ENCODE data around the gene CYP11A1.

CYP11A1 gene

DNA sequence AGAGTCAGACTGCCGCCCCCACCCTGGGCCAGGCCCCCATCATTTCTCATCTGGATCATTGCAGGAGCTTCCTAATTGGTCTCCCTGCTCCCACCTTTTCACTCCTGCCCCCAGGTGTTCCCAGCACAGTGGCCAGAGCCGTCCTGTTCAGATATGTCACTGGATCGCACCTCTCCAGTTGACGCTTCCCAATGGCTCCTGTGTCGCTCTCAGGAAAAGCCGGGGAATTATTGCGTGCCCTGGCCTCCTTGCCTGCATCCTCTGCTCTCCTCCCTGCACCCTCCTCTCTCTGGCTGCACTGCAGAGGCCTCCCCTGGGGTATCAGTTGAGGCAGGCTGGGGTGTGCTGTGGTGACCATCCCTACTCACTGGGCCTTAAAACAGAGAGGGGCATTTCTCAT, 25.5 kb upstream of the CYP11A1 start:
- H3K4me3 ChIP-seq (ENCODE audit: low read length) = no peak overlapping the region
- no peak overlapping the region for H3K9ac ChIP-seq (ENCODE audit: low read length)
- TF ChIP-seq EZH2 (optimal IDR thresholded peaks at IDR 0.05; ENCODE audit: low read depth, low read length) = no peak
- TF ChIP-seq, protein P1, sequence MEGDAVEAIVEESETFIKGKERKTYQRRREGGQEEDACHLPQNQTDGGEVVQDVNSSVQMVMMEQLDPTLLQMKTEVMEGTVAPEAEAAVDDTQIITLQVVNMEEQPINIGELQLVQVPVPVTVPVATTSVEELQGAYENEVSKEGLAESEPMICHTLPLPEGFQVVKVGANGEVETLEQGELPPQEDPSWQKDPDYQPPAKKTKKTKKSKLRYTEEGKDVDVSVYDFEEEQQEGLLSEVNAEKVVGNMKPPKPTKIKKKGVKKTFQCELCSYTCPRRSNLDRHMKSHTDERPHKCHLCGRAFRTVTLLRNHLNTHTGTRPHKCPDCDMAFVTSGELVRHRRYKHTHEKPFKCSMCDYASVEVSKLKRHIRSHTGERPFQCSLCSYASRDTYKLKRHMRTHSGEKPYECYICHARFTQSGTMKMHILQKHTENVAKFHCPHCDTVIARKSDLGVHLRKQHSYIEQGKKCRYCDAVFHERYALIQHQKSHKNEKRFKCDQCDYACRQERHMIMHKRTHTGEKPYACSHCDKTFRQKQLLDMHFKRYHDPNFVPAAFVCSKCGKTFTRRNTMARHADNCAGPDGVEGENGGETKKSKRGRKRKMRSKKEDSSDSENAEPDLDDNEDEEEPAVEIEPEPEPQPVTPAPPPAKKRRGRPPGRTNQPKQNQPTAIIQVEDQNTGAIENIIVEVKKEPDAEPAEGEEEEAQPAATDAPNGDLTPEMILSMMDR (IDR thresholded peaks at IDR 0.05; ENCODE audit: low read length) = no peak
- no peak for TF ChIP-seq EZH2phosphoT487 (IDR thresholded peaks at IDR 0.05; ENCODE audit: low read length)
- no peaks in the 10 kb centered on the region for H3K9me2 ChIP-seq (replicated peaks; ENCODE audit: insufficient read depth, low read length)
- no peaks in the 10 kb centered on the region for H3K9me3 ChIP-seq (replicated peaks; ENCODE audit: insufficient read depth, low read length)
- H3K27ac ChIP-seq (ENCODE audit: low read length) = no peak overlapping the region
- no peak for DNase-seq
- H3K36me3 ChIP-seq (replicated peaks; ENCODE audit: insufficient read depth, low read length) = no peaks in the 10 kb centered on the region
- no peak overlapping the region for H2AFZ ChIP-seq (ENCODE audit: low read length)
- no peaks in the 10 kb centered on the region for H3F3A ChIP-seq (ENCODE audit: insufficient read depth, low read length)
- no peak overlapping the region for H3K4me2 ChIP-seq (ENCODE audit: low read depth, low read length)
- no peaks in the 10 kb centered on the region for H3K79me2 ChIP-seq (ENCODE audit: low read length)
- H3K27me3 ChIP-seq (replicated peaks; ENCODE audit: insufficient read depth, low read length) = no peaks in the 10 kb centered on the region
- peaks cover 11% of the 10 kb centered on the region for H3K4me1 ChIP-seq (ENCODE audit: low read length)
- no peaks in the 10 kb centered on the region for H4K20me1 ChIP-seq (ENCODE audit: insufficient read depth, low read length)

DNA sequence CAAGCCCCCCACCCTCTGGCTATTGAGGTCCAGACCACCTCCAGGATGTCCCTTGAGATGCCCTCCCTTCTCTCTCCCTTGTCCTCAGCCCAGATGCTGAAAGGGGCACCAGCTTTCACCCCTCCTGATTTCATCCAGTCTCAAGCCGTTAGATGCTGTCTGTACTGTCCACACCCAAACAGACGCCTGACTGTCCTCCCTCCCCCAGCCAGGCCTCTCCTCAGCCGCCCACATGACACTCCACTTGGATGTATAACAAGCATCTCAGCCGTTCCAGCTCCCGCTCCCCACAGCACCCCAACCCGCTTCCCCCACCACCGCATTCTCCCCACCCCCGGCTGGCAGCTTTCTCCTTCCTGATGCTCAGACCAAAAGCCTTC, 25.0 kb upstream of the CYP11A1 start:
- Histone ChIP-seq H3K36me3 (replicated peaks; ENCODE audit: insufficient read depth, low read length) (no peaks in the 10 kb centered on the region), H3K9me2 (replicated peaks; ENCODE audit: insufficient read depth, low read length) (no peaks in the 10 kb centered on the region), H3K9me3 (replicated peaks; ENCODE audit: insufficient read depth, low read length) (no peaks in the 10 kb centered on the region), H3K4me2 (ENCODE audit: low read depth, low read length) (no peak overlapping the region), H2AFZ (ENCODE audit: low read length) (no peak overlapping the region), H3K27me3 (replicated peaks; ENCODE audit: insufficient read depth, low read length) (no peaks in the 10 kb centered on the region), H3F3A (ENCODE audit: insufficient read depth, low read length) (no peaks in the 10 kb centered on the region), H3K4me1 (ENCODE audit: low read length) (peaks cover 6% of the 10 kb centered on the region), H3K4me3 (ENCODE audit: low read length) (no peak overlapping the region), H3K79me2 (ENCODE audit: low read length) (no peaks in the 10 kb centered on the region), H3K9ac (ENCODE audit: low read length) (no peak overlapping the region), H4K20me1 (ENCODE audit: insufficient read depth, low read length) (no peaks in the 10 kb centered on the region), H3K27ac (ENCODE audit: low read length) (no peak overlapping the region)
- DNase-seq = peak; percentile 2
- TF ChIP-seq EZH2 (optimal IDR thresholded peaks at IDR 0.05; ENCODE audit: low read depth, low read length) = no peak
- TF ChIP-seq, protein P1 (IDR thresholded peaks at IDR 0.05; ENCODE audit: low read length) = no peak
- no peak for TF ChIP-seq EZH2phosphoT487 (IDR thresholded peaks at IDR 0.05; ENCODE audit: low read length)

DNA sequence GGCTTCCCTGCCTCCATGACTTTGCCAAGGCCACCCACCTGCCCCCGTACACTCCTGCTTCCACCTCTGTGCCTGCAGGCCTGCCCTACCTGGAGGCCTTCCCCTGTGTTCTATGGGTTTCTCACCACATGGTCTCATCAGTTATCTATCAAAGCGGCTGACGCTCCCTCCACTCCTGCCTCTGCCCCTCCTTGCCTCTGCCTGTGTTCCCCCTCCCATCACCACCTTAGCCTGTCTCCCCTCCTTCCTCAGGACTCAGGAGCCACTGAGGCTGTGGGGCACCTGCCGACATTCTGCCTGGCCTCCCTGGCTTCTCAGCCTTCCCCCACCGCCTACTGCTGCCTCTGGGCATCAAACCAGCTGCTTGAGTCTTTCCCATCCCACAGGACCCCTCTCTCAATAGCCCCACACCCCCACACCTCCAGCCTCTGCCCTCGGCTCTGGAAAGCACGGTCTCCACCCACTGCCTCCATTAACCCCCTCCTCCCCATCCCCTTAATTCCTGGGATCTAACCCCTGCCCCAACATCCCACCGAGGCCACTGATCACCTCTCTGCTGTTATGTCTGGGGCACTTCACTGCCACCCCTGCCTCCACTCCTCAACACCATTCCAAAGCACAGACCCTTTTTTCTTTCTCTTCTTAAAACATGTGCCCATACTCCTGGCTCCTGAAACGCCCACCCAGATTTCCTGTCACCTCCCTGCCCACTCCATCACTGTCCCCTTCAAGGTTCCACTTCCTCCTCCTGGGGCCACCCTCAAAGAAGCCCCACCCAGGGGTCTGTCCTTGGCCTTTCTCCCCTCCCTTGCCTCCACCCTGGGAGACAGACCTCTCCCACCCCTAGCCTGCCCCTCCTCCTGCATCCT, 24.4 kb upstream of the CYP11A1 start:
- H3K9ac ChIP-seq (ENCODE audit: low read length) = no peak overlapping the region
- no peak overlapping the region for H2AFZ ChIP-seq (ENCODE audit: low read length)

More for the DNA sequence above, 24.4 kb upstream of the CYP11A1 start:
- Histone ChIP-seq H3K27ac (ENCODE audit: low read length) (no peak overlapping the region), H3K79me2 (ENCODE audit: low read length) (no peaks in the 10 kb centered on the region), H3K36me3 (replicated peaks; ENCODE audit: insufficient read depth, low read length) (no peaks in the 10 kb centered on the region), H3K4me3 (ENCODE audit: low read length) (no peak overlapping the region), H4K20me1 (ENCODE audit: insufficient read depth, low read length) (no peaks in the 10 kb centered on the region), H3F3A (ENCODE audit: insufficient read depth, low read length) (no peaks in the 10 kb centered on the region), H3K4me1 (ENCODE audit: low read length) (no peaks in the 10 kb centered on the region), H3K9me3 (replicated peaks; ENCODE audit: insufficient read depth, low read length) (no peaks in the 10 kb centered on the region), H3K9me2 (replicated peaks; ENCODE audit: insufficient read depth, low read length) (no peaks in the 10 kb centered on the region), H3K27me3 (replicated peaks; ENCODE audit: insufficient read depth, low read length) (no peaks in the 10 kb centered on the region), H3K4me2 (ENCODE audit: low read depth, low read length) (no peak overlapping the region)
- TF ChIP-seq, protein P1 (IDR thresholded peaks at IDR 0.05; ENCODE audit: low read length) = no peak
- TF ChIP-seq EZH2phosphoT487 (IDR thresholded peaks at IDR 0.05; ENCODE audit: low read length) (no peak), EZH2 (optimal IDR thresholded peaks at IDR 0.05; ENCODE audit: low read depth, low read length) (no peak)
- no peak for DNase-seq

Data from MM.1S (cell line).